Activated CD4-positive, alpha-beta T cell treated with anti-CD3 and anti-CD28 coated beads for 1 hour (primary cell): ENCODE measurements around the gene PIK3R6.
"Not testable (repeated sequence)": the region's sequence is repeated elsewhere in the genome, so short reads cannot be mapped to it uniquely, and the experiment has no call there.

ENCODE experiments used
- DNase-seq: peaks from one replicate; pipeline ENCODE4 v3.0.0-alpha.2; 2020

The PIK3R6 gene

DNA sequence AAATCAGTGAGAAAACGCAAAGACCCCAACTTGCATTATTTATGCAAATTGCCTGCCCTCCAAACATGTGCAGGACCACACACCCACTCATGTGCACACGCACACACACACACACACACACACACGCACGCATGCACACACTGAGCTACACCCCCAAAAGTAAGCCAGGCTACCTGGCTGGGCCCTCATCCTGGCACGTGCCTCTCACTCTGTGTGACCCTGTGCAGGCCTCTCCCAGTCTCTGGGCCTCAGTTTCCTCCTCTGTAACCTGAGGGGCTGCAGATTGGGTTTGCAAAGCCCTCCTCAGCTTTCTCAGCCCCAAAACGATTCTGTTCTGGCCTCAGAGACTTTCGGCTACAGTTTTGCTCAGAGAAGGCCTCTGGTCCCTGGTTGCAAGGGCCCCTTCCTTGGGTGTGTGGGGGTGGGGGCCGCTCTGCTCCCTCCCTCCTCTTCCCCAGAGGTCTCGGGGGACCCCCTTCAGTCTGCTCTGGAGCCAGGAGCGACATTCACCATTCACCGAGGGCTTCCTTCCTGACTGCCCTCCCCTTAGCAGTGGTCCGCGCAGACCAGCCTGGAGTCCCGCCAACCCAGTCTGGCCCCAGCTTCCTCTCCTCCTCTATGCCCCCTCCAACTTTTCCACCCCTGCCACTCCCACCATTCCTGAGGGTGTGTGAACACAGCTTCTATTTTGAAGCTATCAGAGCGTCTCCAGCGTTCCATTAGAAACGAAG is 5.4 kb upstream of the PIK3R6 start:
- no peak for DNase-seq

DNA sequence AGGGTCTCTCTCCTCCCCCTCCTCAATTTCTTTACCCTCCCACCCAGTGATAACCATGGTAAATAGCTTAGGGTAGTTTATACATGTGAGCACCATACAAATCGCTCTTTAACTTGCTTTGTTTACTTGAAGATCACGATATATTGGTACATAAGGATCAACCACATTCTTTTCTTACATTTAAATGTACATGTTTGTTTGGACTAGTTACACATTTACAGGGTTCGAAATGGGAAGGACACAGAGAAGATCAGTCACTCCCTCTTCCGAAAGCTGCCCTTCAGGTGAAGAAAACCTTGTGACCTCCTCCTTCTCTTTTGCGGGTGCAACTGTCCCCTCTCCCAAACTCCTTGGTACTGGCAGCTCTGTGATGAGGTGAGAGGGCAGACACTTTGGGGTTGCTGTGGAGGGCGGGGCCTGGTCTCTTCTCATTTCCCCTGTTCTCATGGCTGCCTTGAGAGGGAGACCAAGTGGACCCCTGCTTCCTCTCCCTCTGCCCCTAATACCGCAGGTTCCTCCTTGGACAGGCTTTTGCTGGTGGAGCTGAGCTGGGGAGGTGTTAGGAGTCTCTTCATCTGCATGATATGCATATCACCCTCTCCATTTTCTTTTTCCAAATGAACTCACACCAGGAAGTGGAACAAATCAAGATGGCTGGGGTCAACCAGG is 4.7 kb upstream of the PIK3R6 start:
- DNase-seq: no peak

DNA sequence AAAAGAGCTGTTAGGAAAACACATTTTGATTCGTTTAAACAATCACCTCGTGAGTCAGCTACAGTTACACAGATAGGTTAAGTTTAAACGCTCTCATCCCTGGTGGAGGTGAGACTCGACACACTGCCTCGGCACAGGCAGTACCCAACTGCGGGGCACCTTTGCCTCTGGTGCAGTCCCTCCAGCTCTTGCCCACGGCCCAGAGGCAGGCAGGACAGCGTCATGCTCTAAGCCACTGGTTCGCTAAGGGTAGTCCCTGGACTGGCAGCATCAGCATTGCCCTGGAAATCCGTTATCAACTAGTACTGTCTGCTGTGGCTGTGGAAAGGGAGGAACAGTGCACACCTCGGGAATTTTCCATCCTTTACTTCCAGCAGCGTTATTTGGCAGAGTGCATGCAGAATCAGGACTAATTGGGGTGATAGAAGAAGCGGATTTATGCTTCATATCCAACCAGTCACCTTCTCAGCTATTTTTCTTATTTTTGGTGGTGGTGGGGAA is 3.7 kb upstream of the PIK3R6 start:
- no peak for DNase-seq

DNA sequence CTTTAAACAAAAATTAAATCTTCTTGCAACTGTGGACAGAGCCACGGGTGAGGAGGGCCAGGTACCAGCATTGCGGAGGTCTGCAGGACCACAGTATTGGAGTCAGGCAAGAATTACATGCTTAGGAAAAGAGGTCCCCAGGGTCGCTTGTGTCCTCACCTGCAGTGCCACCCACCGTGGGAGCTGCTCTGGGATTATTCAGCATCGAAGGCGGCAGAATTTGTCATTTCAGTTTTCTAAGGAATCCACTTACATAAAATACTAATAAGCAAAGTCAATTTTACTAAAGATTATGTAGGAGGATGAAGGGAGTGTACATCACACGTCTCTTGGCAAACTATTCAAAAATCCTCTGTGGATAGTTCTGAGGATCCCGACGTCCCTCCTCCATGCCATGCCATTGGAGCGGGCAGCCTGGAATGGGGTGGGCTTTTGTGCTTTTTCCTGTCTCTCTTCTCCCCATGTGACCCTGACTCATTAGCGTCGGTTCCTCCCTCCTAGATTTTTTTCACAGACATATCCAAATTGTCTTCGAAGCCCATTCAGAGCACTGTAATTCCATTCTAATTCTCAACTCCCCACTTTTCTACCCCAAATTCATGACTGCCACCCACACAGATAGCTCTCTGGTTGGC is 3.0 kb upstream of the PIK3R6 start:
- DNase-seq: no peak

DNA sequence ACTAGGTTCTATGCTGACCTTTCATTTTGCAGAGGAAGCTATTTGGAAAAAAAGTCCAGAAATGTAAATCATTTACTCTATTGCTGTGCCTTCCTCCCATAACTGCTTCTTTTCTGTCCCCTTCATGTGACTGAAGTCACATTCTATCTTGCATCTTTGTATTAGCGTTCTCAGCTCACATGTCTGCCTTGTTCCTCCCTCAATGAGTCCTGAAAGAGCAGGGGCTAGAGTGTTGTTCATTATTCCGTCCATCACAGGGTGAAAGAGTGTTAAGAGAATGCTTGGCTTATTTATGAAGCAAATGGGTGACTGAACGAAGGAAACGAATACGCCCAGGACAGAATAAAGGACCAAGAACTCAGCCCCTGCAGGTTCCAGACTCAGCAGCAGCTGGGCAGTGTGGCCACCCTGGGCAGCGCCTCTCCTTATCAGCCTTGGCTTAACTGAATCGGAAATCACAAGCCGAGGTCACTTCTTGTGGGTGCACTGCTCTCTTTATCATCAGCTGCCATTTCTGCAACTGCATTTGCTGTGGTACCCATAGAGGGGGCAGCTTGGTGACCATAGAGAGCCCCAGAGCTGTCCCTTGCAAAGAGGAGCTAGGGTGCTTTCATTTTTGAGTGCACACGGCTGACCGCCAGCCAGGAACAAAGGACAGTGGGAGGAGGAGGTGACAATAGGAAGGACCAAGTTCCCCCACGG is 1.8 kb upstream of the PIK3R6 start:
- no peak for DNase-seq

DNA sequence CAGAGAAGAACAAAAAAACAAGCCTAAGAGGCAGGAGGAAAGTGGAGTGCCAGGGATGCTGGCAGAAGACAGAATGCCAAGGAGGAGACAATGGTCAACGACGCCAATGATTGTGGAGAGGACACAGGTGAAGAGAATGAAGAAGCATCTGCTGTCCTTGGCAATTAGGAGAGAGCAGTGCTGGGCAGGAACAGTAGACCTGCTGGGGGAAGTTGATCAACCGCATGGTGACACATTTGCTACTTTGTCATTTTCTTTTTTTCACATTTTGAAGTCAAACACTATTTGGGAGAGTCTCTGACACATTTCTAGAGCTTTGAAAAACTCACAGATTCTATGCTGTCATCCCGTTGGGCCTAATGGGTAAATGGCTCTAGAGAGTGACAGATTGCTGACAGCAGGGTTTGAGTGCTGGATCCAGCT is 1.1 kb upstream of the PIK3R6 start:
- no peak for DNase-seq

DNA sequence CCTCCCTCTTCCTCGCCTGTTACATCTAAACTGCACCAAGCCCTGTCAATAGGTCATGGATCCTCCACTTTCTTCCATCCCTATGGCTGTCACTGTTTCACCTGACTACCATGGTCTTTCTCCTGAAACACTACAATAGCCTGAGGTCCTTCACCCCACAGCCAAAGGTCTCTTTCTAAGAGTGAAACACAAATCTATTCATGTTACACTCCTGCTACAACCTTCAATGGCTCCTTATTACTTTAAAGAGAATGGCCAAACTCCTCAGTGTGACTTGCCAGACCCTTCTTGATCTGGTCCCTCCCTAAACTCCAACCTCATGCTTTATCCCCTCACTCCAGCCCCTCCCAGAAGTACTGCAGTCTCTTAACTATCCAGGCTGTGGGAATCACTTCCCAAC is 618 bp upstream of the PIK3R6 start:
- DNase-seq: no peak

DNA sequence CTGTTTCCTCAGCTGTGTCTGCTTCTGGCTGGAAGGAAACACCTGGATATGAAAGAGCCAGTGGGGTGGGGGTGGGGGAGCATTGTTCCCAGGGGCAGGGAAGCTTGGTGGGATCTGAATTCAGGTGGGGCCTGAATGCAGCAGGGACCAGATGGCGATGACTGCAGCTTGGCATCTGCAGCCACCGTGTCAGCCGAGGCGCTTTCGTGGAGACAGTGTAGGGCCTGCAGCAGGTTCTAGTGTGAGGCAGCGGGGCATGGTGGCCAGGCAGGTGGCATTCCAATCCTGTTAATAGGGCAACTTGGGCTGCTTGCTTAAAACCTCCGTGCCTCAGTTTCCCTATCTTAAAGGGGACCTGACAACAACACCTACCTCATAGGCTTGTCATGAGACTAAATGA is 1.7 kb downstream of the PIK3R6 start:
- DNase-seq: no peak

DNA sequence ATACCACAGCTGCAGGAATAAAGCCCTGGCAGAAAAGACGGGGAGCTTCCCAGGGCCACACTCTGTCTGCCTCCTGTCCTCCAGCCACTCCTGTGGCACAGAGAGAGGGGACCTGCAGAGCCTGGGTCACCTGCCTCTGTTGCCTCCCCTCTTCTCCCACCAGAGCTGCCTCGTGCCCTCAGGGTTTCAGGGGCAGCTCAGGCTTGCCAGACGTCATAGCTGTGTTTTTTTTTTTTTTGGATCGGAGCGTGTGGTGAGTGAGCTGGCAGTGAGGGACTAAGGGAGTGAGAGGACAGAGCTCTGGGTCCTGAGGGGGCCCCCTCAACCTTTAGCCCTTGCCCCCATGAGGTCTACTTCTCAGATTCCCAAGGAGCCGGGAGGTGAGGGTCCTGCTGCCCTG is 2.1 kb downstream of the PIK3R6 start:
- no peak for DNase-seq

DNA sequence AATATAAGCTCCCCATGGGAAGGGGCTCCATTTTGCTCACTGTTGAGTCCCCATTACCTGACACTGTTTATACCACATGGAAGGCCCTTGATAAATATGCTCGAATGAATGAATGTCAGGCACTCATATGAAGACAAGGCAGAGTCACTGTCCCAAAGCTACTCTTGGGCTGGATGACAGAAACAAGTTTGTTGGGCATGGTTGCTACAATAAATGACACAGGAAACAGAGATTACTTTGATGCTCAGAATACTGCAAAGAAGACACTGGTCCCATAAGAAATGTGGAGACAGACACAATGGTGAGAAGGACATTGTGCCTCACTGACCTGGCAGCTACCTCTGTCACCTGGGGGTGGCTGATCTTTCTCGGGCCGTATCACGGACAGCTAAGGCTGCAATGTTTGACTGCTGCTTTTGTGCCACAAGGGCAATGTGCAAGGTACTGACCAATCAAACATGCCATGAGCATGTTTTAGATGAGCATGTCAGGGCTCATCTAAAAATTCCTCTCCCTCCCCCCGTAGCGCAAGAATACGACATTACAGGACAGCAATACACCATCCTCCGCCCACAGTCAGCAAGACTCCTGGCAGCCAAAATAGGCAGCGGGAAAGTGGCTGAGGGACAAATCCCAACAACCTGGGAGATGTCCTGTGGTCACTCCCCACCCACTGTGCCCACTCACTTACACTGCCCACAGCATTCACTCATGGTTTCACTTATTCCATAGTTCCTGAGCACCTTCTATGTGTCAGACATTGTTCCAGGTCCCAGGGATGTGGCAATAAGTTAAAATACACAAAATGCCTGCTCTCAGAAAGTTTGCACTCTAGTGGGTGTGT is 5.0 kb downstream of the PIK3R6 start:
- DNase-seq: no peak

DNA sequence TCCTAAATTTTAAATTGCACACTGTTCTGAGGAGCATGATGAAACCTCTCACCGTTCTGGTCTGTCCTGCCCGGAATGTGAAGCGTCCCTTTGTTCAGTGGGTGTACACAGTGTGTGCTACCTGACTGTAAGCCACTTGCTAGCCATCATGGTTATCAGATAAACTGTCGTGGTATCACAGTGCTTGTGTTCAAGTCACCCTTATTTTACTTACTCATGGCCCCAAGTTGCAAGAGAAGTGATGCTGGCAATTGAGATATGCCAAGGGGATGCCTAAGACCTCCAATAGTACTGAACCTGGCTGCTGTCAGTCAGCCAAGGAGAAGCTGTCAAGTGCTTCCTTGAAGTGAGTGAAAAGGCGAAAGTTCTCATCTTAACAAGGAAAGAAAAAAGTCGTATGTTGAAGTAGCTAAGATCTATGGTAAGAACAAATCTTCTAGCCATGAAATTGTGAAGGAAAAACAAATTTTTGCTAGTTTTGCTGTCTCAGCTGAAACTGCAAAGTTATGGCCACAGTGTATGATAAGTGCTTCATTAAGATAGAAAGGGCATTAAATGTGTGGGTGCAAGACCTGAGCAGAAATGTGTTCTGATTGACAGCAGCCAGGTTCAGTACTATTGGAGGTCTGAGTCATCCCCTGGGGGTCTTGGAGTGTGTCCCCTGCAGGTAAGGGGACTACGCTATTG is 5.8 kb downstream of the PIK3R6 start:
- no peak for DNase-seq

DNA sequence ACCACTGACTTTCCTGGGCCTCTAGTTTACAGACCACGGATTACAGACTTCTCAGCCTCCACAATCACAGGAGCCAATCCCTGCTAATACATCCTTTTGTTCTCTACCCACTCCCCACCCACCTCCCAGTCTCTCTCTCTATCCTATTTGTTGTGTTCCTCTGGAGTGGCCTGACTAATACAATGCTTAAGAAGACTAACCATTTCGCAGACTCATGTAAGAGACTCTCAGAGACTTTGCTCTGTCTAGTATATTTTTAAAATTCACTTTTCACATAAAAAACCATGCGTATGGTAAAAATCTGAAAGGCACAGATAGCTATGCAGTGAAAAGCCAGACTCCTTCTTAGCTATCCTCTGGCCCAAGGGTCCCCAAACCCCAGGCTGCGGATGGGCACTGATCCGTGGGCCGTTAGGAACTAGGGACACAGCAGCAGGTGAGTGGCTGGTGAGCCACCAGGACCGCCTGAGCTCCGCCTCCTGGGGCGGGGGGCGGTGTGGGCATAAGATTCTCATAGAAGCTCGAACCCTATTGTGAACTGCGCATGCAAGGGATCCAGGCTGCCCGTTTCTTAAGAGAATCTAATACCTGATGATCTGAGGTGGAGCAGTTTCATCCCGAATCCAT is 7.6 kb downstream of the PIK3R6 start:
- no peak for DNase-seq

DNA sequence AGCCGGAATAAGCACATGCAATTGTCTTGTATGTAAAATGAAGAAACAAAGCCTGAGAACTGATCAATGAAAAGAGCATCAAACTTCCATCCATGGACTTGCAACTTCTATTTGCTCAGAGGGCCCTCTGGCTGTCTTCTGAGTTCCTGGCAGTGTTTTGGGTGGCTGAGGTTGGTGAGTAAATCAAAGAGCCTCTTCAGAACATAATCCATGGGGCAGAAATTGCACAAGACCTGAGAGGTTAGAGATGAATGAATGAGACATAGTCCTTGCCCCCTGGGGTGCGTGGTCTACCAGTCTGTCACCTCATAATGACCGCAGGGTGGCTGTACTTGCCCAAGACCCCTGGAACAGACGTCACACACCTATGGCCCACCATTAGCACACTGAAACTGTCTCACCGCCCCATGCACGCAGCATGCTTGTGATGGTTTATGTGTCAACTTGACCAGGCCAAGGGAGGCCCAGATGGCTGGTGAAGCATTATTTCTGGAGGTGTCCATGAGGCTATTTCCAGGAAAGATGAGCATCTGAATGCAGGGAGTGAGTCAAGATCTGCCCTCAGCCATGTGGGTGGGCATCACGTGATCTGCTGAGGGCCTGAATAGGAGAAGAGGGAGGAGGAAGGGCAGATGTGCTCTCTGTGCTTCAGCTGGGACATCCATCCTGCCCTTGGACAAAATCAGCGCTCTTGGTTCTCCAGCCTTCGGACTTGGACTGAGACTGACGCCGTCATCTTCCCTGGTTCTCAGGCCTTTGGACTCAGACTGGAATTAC is 8.3 kb downstream of the PIK3R6 start:
- DNase-seq: no peak

DNA sequence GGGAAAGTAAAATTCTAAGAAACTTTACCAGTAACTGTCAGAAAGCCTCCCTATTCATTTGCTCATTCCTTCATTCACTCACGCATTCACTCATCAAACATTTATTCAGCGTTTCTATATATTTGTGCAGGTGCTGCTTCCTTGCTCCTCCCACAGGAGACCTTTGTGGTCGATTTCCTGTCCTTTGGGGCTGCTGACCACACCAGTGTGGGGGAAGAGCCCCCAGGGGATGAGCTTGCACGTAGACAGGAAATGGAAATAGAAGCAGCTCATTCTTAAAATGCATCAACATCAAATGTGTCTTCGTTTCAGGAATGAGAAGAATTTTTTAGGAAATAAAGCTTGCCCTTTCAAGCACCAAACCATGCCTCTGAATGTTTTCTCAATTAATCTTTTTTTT is 9.6 kb downstream of the PIK3R6 start:
- DNase-seq: no peak

DNA sequence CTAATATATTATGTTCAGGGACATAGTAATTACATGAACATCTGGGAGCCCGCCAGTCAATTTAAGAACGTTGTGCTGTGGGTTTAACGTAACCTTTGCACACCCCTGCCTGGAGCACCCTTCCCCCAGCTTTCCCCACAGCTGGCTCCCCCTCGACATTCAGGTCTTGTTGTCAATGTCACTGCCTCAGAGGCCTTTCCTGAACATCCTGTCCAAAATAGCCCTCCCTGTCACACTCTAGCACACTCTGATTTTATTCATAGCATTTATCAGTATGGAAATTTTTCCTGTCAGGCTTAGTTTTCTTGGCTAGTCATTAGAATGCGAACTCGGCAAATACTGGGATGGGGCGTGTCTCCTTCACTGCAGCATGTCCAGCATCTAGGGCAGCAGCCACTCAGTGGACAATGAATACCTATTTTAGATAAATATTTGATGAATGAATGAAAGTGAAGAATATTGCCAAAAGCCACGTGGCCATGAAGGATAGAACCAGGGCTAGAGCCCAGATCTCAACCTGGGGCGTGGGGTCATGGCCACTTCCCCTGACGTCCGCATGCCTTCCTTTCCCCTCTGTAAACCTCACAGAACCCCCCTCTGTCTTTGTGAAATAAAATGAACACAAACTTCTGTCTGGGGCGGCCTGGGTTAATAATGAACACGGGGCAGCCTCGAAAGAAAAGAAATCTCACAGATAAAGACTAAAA is 10.5 kb downstream of the PIK3R6 start:
- no peak for DNase-seq

DNA sequence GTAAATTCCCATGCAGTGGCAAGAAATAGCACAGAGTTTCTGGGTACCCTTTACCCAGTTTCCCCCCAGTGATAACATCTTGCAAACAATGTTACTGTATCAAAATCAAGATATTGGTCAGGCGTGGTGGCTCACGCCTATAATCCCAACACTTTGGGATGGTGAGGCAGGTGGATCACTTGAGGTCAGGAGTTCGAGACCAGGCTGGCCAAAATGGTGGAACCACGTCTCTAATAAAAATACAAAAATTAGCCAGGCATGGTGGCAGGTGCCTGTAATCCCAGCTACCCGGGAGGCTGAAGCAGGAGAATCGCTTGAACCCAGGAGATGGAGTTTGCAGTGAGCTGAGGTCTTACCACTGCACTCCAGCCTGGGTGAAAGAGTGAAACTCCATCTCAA is 11.3 kb downstream of the PIK3R6 start:
- not testable (repeated sequence) for DNase-seq

DNA sequence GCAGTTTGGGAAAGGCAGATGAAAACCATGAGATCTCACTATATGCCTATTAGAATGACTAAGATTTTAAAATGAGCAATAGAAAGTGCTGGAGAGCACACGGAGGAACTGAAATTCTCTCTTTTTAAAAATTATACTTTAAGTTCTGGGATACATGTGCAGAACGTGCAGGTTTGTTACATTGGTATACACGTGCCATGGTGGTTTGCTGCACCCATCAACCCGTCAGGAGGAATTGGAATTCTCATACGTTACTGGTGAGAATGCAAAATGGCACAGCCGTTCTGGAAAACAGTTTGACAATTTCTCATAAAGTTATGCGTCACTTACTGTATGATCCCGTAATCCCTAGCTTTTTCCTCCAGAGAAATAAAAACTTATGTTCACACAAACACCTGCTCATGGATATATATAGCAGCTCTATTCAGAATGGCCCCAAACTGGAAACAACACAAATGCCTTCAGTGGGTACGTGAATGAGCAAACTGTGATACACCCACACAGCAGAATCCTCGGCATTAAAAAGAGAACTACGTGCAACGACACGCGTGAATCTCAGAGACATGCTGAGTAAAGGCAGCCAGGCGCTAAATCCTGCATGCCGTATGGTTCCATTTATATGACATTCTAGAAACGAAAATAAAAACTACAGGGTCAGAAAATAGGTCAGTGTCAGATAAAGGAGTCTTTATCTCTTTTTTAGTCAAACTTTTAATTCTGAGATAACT is 11.8 kb downstream of the PIK3R6 start:
- DNase-seq: no peak

DNA sequence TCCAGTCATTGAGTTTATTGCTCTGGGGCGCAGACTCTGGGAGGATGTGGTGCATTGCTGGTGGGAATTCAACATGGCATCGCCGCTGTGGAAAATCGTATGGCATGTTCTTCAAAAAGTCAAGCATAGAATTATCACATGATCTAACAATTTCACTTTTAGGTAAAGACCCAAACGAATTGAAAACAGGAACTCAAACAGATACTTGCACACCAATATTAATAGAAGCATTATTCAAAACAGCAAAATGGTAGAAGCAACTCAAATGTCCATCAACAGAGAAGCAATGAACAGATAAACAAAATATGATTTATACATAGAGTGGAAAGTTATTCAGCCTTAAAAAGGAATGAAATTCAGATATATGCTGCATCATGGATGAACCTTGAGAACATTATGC is 15.9 kb downstream of the PIK3R6 start:
- DNase-seq: no peak
